PFSK-1 (cell line): ENCODE results near the gene ZC3H8.

Source experiments
- FOXP2 ChIP-seq: optimal IDR thresholded peaks from 2 replicates; pipeline ENCODE3; 2011; ENCODE audit warnings: borderline replicate concordance, control low read depth, inconsistent platforms; ENCODE audit not compliant: insufficient read depth; ENCODE audit errors: extremely low read length, extremely low read depth
- POLR2AphosphoS5 ChIP-seq: IDR thresholded peaks from 2 replicates; pipeline ENCODE4 v1.6.1; 2012; ENCODE audit warnings: low read depth, mild to moderate bottlenecking, control low read depth, low read length, moderate library complexity
- REST ChIP-seq, 2 experiments: IDR thresholded peaks; 2 replicates each; pipeline versions ENCODE4 v1.6.1 to v1.8.0; 2011 to 2012; ENCODE audit warnings: low read depth in 2 of 2, low read length in 2 of 2, control low read depth in 1 of 2, inconsistent platforms in 1 of 2, mild to moderate bottlenecking in 1 of 2, moderate library complexity in 1 of 2; ENCODE audit not compliant: insufficient read depth in 1 of 2
- SIN3A ChIP-seq: IDR thresholded peaks from 2 replicates; pipeline ENCODE4 v1.6.1; 2012; ENCODE audit warnings: mild to moderate bottlenecking, low read length, moderate library complexity, borderline replicate concordance; ENCODE audit not compliant: insufficient read depth
- TAF1 ChIP-seq: IDR thresholded peaks from 2 replicates; pipeline ENCODE4 v1.6.1; 2012; ENCODE audit warnings: low read length, control low read depth, borderline replicate concordance; ENCODE audit not compliant: insufficient read depth

ZC3H8 gene

DNA sequence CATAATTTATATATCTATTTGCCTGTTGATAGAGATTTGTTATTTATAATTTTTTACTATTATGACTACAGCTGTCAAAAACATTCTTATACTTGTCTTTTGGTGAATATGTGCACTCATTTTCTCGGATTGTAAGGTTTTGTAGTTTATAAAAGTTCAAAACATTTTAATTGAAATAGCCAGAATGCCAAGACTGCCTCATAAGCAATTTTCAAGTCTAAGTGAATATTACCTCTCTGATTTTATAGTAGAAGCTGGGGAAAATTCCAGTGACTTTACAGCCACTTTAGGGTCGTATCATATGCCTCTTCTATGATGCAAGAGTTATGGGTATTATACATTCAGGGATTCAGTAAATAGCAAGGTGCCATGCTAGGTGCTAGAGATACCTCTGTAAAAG is 41.6 kb upstream of the ZC3H8 start:
- TF ChIP-seq REST (IDR thresholded peaks at IDR 0.05; ENCODE audit: insufficient read depth in 1 of 2, low read depth in 2 of 2, low read length in 2 of 2), result no peak
- no peak for TF ChIP-seq FOXP2
- no peak for TF ChIP-seq TAF1
- TF ChIP-seq SIN3A, result no peak

DNA sequence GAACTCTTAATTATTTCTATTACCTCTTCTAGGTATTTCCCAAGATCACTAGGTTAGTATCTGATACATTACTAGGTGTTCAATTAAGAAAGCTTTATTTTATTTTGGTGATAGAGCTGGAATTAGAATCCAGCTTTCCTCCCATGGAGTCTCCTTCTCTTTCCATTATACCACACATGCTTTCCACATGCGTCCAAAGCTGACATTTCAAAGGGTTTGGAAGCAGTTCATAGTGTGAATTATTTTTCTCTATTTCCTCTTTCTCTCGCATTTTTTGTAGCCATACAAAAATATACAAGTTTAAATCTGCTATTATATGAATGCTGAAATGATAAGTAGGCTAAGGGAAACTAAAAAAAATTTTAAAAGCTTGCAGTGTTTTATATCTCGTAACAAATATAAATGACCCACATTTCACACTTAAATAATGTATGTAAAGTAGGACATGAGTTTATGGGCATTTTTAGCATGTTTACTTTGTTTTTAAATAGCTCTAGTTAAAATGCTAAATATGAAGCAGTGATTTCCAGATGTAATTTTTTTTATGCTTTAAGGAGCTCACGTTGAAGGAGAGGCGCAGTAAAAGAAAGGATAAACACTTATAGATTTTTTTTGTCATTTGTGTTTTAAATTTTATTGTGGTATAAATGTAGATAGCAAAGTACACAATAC is 40.7 kb upstream of the ZC3H8 start:
- TF ChIP-seq SIN3A (no peak), POLR2AphosphoS5 (no peak), TAF1 (no peak), REST (IDR thresholded peaks at IDR 0.05; ENCODE audit: insufficient read depth in 1 of 2, low read depth in 2 of 2, low read length in 2 of 2) (no peak), FOXP2 (no peak)

DNA sequence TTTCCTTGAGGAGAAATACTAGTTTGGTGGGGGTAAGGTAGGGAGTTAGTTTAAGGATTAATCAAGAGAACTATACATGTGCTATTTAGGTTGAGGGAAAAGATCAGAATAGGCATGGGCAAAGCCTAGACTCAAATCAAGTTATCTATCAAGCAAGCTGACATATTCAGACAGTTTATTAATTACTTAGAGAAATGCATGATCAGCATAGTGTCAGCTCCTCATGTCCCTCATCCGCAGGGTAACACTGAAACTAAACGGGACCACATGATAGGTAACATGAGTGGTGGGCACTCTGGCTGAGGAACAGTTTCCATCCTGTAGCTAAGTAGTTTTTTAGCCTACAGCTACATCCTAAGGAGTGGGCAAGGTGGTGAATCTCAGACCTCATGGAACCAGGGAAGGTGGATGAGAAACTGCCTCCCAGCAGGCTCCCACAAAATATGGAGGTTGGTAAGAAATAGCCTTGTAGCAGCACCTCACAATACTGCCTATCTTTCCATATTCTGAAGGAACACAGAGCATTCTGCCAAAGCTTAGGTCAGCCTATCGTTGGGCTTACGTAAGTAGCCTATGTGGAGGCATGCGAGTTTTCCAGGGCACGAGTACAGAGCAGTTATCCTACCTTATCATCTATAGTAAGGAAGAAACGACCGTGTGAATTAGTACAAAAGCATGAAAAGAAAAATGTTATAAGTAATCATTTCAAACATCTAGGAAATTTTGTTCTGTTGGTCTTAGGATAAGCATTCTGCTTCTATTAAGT is 39.0 kb upstream of the ZC3H8 start:
- TF ChIP-seq TAF1, result no peak

- TF ChIP-seq FOXP2 (no peak), POLR2AphosphoS5 (no peak), TAF1 (no peak), SIN3A (no peak), REST (IDR thresholded peaks at IDR 0.05; ENCODE audit: insufficient read depth in 1 of 2, low read depth in 2 of 2, low read length in 2 of 2) (no peak)
These were observed 35.8 kb upstream of the ZC3H8 start for GRCh38 chr2:112290648-112291047.

DNA sequence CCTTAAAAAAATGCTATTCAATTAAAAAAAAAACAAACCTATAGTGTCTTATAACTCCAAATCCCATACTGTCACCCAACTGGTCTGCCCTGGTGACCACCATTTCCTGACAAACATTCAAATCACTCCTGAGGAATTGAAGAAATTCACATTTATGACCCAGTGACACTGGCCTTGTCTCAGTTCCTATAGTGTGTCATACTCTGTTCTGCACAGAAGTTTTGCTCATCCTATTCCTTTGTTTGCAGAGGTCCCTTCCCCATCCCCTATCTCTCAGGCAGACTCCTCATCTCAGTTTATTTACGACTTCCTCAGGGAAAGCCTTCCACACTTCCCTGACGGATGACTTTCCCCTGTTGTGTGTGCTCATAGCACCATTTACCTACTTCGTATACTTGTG is 35.2 kb upstream of the ZC3H8 start:
- no peak for TF ChIP-seq SIN3A
- no peak for TF ChIP-seq POLR2AphosphoS5
- TF ChIP-seq TAF1, result no peak
- TF ChIP-seq REST (IDR thresholded peaks at IDR 0.05; ENCODE audit: insufficient read depth in 1 of 2, low read depth in 2 of 2, low read length in 2 of 2), result no peak
- TF ChIP-seq FOXP2, result no peak
